ENCODE measurements around the gene OXCT2.

GRCh38 chr1:39776400-39776713, 5.2 kb upstream of the OXCT2 start:
- TF ChIP-seq POLR2A (IDR thresholded peaks at IDR 0.05; ENCODE audit: low read length) (no peak), GATA1 (IDR thresholded peaks at IDR 0.05; ENCODE audit: low read depth, low read length) (no peak)

Data from erythroblast (primary cell).